ENCODE data around the gene RETREG1.

Gene RETREG1

GRCh38 chr5:16618138-16618897 lies 1.5 kb upstream of the RETREG1 start:
- Histone ChIP-seq H3K9me3 (replicated peaks; ENCODE audit: insufficient read depth, low read length) (no peaks in the 10 kb centered on the region), H3K36me3 (replicated peaks; ENCODE audit: insufficient read depth, low read length) (no peaks in the 10 kb centered on the region), H3K4me2 (ENCODE audit: low read depth, low read length) (no peak overlapping the region), H4K20me1 (ENCODE audit: insufficient read depth, low read length) (no peaks in the 10 kb centered on the region), H3K79me2 (ENCODE audit: low read length) (no peaks in the 10 kb centered on the region), H3K9ac (ENCODE audit: low read length) (no peak overlapping the region), H2AFZ (ENCODE audit: low read length) (no peak overlapping the region), H3K4me1 (ENCODE audit: low read length) (no peaks in the 10 kb centered on the region), H3K9me2 (replicated peaks; ENCODE audit: insufficient read depth, low read length) (no peaks in the 10 kb centered on the region), H3K27me3 (replicated peaks; ENCODE audit: insufficient read depth, low read length) (no peaks in the 10 kb centered on the region), H3K27ac (ENCODE audit: low read length) (no peak overlapping the region), H3F3A (ENCODE audit: insufficient read depth, low read length) (no peaks in the 10 kb centered on the region), H3K4me3 (ENCODE audit: low read length) (no peak overlapping the region)
- TF ChIP-seq CTCF (IDR thresholded peaks at IDR 0.05; ENCODE audit: low read length) = no peak
- TF ChIP-seq EZH2phosphoT487 (IDR thresholded peaks at IDR 0.05; ENCODE audit: low read length) = no peak
- TF ChIP-seq EZH2 (optimal IDR thresholded peaks at IDR 0.05; ENCODE audit: low read depth, low read length) = no peak
- no peak for DNase-seq

- DNase-seq = no peak
- no peak for TF ChIP-seq CTCF (IDR thresholded peaks at IDR 0.05; ENCODE audit: low read length)
- TF ChIP-seq EZH2phosphoT487 (IDR thresholded peaks at IDR 0.05; ENCODE audit: low read length) = no peak
- no peak for TF ChIP-seq EZH2 (optimal IDR thresholded peaks at IDR 0.05; ENCODE audit: low read depth, low read length)
- Histone ChIP-seq H2AFZ (ENCODE audit: low read length) (peak overlapping the region; percentile 70), H4K20me1 (ENCODE audit: insufficient read depth, low read length) (no peaks in the 10 kb centered on the region), H3F3A (ENCODE audit: insufficient read depth, low read length) (no peaks in the 10 kb centered on the region), H3K4me3 (ENCODE audit: low read length) (peak overlapping the region; percentile 34; the same call in 1 of the 2 replicates), H3K4me1 (ENCODE audit: low read length) (no peaks in the 10 kb centered on the region), H3K79me2 (ENCODE audit: low read length) (no peaks in the 10 kb centered on the region), H3K9me2 (replicated peaks; ENCODE audit: insufficient read depth, low read length) (no peaks in the 10 kb centered on the region), H3K9me3 (replicated peaks; ENCODE audit: insufficient read depth, low read length) (no peaks in the 10 kb centered on the region), H3K9ac (ENCODE audit: low read length) (no peak overlapping the region), H3K36me3 (replicated peaks; ENCODE audit: insufficient read depth, low read length) (no peaks in the 10 kb centered on the region), H3K27ac (ENCODE audit: low read length) (no peak overlapping the region), H3K4me2 (ENCODE audit: low read depth, low read length) (peak overlapping the region; percentile 65), H3K27me3 (replicated peaks; ENCODE audit: insufficient read depth, low read length) (no peaks in the 10 kb centered on the region)
These were observed 624 bp upstream of the RETREG1 start for GRCh38 chr5:16617274-16617968.

GRCh38 chr5:16615741-16616535 lies 859 bp downstream of the RETREG1 start:
- H4K20me1 ChIP-seq (ENCODE audit: insufficient read depth, low read length) = no peaks in the 10 kb centered on the region
- H3F3A ChIP-seq (ENCODE audit: insufficient read depth, low read length) = no peaks in the 10 kb centered on the region
- H3K4me2 ChIP-seq (ENCODE audit: low read depth, low read length) = peak overlapping the region; percentile 92
- no peak overlapping the region for H3K27ac ChIP-seq (ENCODE audit: low read length)
- peak; percentile 13 for DNase-seq
- H3K9ac ChIP-seq (ENCODE audit: low read length) = peak overlapping the region; percentile 49; the same call in 1 of the 2 replicates
- peak overlapping the region; percentile 71 for H2AFZ ChIP-seq (ENCODE audit: low read length)
- no peaks in the 10 kb centered on the region for H3K79me2 ChIP-seq (ENCODE audit: low read length)
- H3K27me3 ChIP-seq (replicated peaks; ENCODE audit: insufficient read depth, low read length) = no peaks in the 10 kb centered on the region
- no peaks in the 10 kb centered on the region for H3K9me3 ChIP-seq (replicated peaks; ENCODE audit: insufficient read depth, low read length)
- no peaks in the 10 kb centered on the region for H3K9me2 ChIP-seq (replicated peaks; ENCODE audit: insufficient read depth, low read length)
- TF ChIP-seq CTCF (IDR thresholded peaks at IDR 0.05; ENCODE audit: low read length) (no peak), EZH2 (optimal IDR thresholded peaks at IDR 0.05; ENCODE audit: low read depth, low read length) (no peak), EZH2phosphoT487 (IDR thresholded peaks at IDR 0.05; ENCODE audit: low read length) (no peak)
- no peaks in the 10 kb centered on the region for H3K36me3 ChIP-seq (replicated peaks; ENCODE audit: insufficient read depth, low read length)
- H3K4me3 ChIP-seq (ENCODE audit: low read length) = peak overlapping the region; percentile 77
- H3K4me1 ChIP-seq (ENCODE audit: low read length) = no peaks in the 10 kb centered on the region
